ENCODE data around the gene CEP55. TPM values are rescaled to one million over a fixed set of nuclear protein-coding genes. Genes with fewer than 3 reads are reported as not detected.

Gene CEP55
- total RNA-seq, 1 experiment from 2014 or later: 17.3 TPM

- TF ChIP-seq NFYB (CRISPR knock-in tag; conservative IDR thresholded peaks at IDR 0.05; ENCODE audit: low read depth): no peak
- TF ChIP-seq, protein P1, sequence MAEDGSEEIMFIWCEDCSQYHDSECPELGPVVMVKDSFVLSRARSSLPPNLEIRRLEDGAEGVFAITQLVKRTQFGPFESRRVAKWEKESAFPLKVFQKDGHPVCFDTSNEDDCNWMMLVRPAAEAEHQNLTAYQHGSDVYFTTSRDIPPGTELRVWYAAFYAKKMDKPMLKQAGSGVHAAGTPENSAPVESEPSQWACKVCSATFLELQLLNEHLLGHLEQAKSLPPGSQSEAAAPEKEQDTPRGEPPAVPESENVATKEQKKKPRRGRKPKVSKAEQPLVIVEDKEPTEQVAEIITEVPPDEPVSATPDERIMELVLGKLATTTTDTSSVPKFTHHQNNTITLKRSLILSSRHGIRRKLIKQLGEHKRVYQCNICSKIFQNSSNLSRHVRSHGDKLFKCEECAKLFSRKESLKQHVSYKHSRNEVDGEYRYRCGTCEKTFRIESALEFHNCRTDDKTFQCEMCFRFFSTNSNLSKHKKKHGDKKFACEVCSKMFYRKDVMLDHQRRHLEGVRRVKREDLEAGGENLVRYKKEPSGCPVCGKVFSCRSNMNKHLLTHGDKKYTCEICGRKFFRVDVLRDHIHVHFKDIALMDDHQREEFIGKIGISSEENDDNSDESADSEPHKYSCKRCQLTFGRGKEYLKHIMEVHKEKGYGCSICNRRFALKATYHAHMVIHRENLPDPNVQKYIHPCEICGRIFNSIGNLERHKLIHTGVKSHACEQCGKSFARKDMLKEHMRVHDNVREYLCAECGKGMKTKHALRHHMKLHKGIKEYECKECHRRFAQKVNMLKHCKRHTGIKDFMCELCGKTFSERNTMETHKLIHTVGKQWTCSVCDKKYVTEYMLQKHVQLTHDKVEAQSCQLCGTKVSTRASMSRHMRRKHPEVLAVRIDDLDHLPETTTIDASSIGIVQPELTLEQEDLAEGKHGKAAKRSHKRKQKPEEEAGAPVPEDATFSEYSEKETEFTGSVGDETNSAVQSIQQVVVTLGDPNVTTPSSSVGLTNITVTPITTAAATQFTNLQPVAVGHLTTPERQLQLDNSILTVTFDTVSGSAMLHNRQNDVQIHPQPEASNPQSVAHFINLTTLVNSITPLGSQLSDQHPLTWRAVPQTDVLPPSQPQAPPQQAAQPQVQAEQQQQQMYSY (CRISPR knock-in tag; IDR thresholded peaks at IDR 0.05): no peak
Observed at GRCh38 chr10:93570383-93570782, 74.0 kb downstream of the CEP55 start (continued).

GRCh38 chr10:93572606-93573005, 76.2 kb downstream of the CEP55 start:
- Mint-ChIP-seq H3K4me1 (peaks cover 15% of the 10 kb centered on the region), H3K27me3 (ENCODE audit: low read depth) (peaks cover 69% of the 10 kb centered on the region), H3K36me3 (no peaks in the 10 kb centered on the region), H3K9me3 (no peaks in the 10 kb centered on the region), H3K4me3 (no peak overlapping the region), H3K27ac (no peak overlapping the region)
- TF ChIP-seq, protein P2, sequence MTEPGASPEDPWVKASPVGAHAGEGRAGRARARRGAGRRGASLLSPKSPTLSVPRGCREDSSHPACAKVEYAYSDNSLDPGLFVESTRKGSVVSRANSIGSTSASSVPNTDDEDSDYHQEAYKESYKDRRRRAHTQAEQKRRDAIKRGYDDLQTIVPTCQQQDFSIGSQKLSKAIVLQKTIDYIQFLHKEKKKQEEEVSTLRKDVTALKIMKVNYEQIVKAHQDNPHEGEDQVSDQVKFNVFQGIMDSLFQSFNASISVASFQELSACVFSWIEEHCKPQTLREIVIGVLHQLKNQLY (CRISPR knock-in tag; IDR thresholded peaks at IDR 0.05): no peak
- TF ChIP-seq TEAD4 (CRISPR knock-in tag; IDR thresholded peaks at IDR 0.05) (no peak), NR1H2 (CRISPR knock-in tag; IDR thresholded peaks at IDR 0.05) (no peak), EMX1 (CRISPR knock-in tag; IDR thresholded peaks at IDR 0.05) (no peak), AFF4 (CRISPR knock-in tag; IDR thresholded peaks at IDR 0.05; ENCODE audit: borderline replicate concordance) (no peak), PRRX2 (CRISPR knock-in tag; IDR thresholded peaks at IDR 0.05) (no peak), ZNF138 (CRISPR knock-in tag; conservative IDR thresholded peaks at IDR 0.05) (no peak)
- TF ChIP-seq, protein P3, sequence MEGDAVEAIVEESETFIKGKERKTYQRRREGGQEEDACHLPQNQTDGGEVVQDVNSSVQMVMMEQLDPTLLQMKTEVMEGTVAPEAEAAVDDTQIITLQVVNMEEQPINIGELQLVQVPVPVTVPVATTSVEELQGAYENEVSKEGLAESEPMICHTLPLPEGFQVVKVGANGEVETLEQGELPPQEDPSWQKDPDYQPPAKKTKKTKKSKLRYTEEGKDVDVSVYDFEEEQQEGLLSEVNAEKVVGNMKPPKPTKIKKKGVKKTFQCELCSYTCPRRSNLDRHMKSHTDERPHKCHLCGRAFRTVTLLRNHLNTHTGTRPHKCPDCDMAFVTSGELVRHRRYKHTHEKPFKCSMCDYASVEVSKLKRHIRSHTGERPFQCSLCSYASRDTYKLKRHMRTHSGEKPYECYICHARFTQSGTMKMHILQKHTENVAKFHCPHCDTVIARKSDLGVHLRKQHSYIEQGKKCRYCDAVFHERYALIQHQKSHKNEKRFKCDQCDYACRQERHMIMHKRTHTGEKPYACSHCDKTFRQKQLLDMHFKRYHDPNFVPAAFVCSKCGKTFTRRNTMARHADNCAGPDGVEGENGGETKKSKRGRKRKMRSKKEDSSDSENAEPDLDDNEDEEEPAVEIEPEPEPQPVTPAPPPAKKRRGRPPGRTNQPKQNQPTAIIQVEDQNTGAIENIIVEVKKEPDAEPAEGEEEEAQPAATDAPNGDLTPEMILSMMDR (IDR thresholded peaks at IDR 0.05): no peak
- ChIA-PET CTCF (interaction anchor here (0.9 to 1.2 kb wide), 2 partner anchors 18 to 30 kb away, joined by 3 read pairs; no protein-coding TSS in a partner anchor), POLR2A (interaction anchor here (0.7 kb wide), 1 partner anchor 19 kb away, joined by 3 read pairs; no protein-coding TSS in a partner anchor)
- no peak for DNase-seq (ENCODE audit: low spot score)
- no peak for ATAC-seq

GRCh38 chr10:93573051-93573909, 76.9 kb downstream of the CEP55 start:
- peaks cover 8% of the 10 kb centered on the region for H3K4me1 Mint-ChIP-seq
- TF ChIP-seq, protein P4, sequence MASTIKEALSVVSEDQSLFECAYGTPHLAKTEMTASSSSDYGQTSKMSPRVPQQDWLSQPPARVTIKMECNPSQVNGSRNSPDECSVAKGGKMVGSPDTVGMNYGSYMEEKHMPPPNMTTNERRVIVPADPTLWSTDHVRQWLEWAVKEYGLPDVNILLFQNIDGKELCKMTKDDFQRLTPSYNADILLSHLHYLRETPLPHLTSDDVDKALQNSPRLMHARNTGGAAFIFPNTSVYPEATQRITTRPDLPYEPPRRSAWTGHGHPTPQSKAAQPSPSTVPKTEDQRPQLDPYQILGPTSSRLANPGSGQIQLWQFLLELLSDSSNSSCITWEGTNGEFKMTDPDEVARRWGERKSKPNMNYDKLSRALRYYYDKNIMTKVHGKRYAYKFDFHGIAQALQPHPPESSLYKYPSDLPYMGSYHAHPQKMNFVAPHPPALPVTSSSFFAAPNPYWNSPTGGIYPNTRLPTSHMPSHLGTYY (CRISPR knock-in tag; IDR thresholded peaks at IDR 0.05): no peak
- TF ChIP-seq E2F5 (CRISPR knock-in tag; IDR thresholded peaks at IDR 0.05) (no peak), ZNF138 (CRISPR knock-in tag; conservative IDR thresholded peaks at IDR 0.05) (no peak), TEAD4 (CRISPR knock-in tag; IDR thresholded peaks at IDR 0.05) (no peak)
- TF ChIP-seq, protein P5, sequence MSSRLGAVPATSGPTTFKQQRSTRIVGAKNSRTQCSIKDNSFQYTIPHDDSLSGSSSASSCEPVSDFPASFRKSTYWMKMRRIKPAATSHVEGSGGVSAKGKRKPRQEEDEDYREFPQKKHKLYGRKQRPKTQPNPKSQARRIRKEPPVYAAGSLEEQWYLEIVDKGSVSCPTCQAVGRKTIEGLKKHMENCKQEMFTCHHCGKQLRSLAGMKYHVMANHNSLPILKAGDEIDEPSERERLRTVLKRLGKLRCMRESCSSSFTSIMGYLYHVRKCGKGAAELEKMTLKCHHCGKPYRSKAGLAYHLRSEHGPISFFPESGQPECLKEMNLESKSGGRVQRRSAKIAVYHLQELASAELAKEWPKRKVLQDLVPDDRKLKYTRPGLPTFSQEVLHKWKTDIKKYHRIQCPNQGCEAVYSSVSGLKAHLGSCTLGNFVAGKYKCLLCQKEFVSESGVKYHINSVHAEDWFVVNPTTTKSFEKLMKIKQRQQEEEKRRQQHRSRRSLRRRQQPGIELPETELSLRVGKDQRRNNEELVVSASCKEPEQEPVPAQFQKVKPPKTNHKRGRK (CRISPR knock-in tag; IDR thresholded peaks at IDR 0.05; ENCODE audit: borderline replicate concordance): no peak
- TF ChIP-seq, protein P6, sequence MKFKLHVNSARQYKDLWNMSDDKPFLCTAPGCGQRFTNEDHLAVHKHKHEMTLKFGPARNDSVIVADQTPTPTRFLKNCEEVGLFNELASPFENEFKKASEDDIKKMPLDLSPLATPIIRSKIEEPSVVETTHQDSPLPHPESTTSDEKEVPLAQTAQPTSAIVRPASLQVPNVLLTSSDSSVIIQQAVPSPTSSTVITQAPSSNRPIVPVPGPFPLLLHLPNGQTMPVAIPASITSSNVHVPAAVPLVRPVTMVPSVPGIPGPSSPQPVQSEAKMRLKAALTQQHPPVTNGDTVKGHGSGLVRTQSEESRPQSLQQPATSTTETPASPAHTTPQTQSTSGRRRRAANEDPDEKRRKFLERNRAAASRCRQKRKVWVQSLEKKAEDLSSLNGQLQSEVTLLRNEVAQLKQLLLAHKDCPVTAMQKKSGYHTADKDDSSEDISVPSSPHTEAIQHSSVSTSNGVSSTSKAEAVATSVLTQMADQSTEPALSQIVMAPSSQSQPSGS (CRISPR knock-in tag; IDR thresholded peaks at IDR 0.05; ENCODE audit: borderline replicate concordance, low read depth): no peak

More at GRCh38 chr10:93573051-93573909, 76.9 kb downstream of the CEP55 start:
- Mint-ChIP-seq H3K36me3 (no peaks in the 10 kb centered on the region), H3K9me3 (no peaks in the 10 kb centered on the region), H3K27me3 (ENCODE audit: low read depth) (peaks cover 62% of the 10 kb centered on the region), H3K27ac (no peak overlapping the region), H3K4me3 (no peak overlapping the region)
- ATAC-seq (no peak), DNase-seq (ENCODE audit: low spot score) (no peak)
- POLR2A ChIA-PET: no interaction called here
- CTCF ChIA-PET: interaction anchor here (0.9 to 1.2 kb wide), 2 partner anchors 18 to 31 kb away, joined by 3 read pairs; no protein-coding TSS in a partner anchor
